AG20443 (cell line): ENCODE results near the gene SCRN3.
"Not testable (repeated sequence)": the region's sequence is repeated elsewhere in the genome, so short reads cannot be mapped to it uniquely, and the experiment has no call there.

Experiments
- DNase-seq: peaks from one replicate; pipeline ENCODE4 v3.0.0; 2012; ENCODE audit warnings: low spot score, mixed read lengths

SCRN3 gene

GRCh38 chr2:174403628-174404027, 8.1 kb downstream of the SCRN3 start:
- DNase-seq: no peak

- not testable (repeated sequence) for DNase-seq
Observed at GRCh38 chr2:174410039-174410438, 14.5 kb downstream of the SCRN3 start.

GRCh38 chr2:174412256-174412655, 16.7 kb downstream of the SCRN3 start:
- no peak for DNase-seq

DNA sequence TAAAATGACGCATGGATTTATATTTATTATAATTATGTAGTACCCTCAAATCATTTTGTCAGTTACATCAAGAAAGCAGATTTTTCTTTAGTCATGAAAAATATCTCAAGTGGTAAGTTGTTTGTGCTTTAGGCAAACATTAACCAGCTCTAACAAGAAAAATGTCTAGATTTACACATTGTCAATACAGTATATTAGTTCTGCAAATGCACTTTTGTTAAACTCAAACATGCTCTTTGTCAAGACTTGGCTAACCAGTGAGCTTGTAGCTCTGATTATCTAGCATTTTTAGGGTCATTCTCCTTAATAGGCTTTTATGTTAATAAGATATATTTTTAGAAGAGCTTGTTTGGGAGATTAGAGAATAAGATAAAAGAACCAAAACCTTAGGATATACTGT, 32.7 kb downstream of the SCRN3 start:
- DNase-seq: no peak

GRCh38 chr2:174430066-174430465, 34.5 kb downstream of the SCRN3 start:
- no peak for DNase-seq

DNA sequence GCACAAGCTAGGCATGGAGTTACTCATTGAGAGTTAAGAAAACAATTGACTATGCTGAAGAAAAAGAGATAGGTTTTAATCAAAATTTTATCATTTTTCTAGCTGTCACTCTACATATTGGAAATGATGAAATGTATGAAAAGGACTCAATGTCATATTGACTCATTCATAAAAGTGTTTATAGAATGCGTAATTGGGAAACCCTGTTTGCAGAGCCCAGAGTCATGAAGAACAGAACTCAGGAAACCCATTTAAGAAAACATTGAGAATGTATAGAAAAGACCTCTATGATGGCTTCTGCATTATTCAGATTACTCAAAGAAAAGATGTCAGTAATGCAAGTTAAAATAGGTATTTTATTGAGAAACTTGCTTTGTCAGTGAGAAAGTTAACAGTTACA, 36.4 kb downstream of the SCRN3 start:
- no peak for DNase-seq

GRCh38 chr2:174436351-174436750, 40.8 kb downstream of the SCRN3 start:
- no peak for DNase-seq

- no peak for DNase-seq
Observed at GRCh38 chr2:174438146-174438886, 42.8 kb downstream of the SCRN3 start.

DNA sequence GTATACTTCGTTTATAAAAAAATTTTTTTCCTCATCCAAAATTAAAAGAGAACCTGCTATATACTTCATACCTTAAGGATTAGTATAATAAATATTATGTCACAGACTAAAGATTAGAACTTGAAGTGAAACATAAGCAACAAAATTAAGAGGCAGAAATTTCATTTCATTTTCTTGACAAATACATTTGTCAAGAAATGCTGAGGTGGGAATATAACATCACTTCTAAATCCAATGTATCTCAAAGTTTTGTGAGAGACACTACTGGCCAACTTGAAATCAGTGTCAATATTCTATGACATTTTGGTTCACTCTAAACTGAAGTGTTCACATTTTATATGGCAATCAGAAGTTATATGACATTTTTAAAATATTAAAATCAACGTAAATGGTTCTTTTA, 43.8 kb downstream of the SCRN3 start:
- no peak for DNase-seq

- DNase-seq: no peak
Observed at GRCh38 chr2:174439950-174440349, 44.4 kb downstream of the SCRN3 start.

- peak; percentile 90 for DNase-seq
Observed at GRCh38 chr2:174442546-174443510, 47.3 kb downstream of the SCRN3 start.

DNA sequence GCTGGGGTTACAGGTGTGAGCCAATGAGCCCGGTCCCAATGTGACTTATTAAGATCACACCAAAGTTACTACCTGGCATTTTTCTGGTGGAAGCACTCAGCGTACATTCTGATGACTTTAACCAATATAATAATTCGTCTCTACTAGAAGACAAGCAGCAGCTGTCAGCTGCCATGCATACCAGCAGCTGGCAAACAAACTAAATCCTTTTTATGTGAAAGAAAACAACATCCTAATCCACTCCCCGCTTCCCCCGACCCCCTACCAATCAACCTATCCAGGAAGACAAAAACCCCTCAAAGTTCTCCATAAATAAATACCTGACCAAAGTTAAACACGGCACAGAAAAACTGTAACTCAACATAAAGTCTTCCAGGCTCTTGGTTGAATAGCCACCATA, 49.2 kb downstream of the SCRN3 start:
- no peak for DNase-seq

- DNase-seq: no peak
Observed at GRCh38 chr2:174445248-174445647, 49.7 kb downstream of the SCRN3 start.

- no peak for DNase-seq
Observed at GRCh38 chr2:174446531-174446930, 51.0 kb downstream of the SCRN3 start.

- DNase-seq: no peak
Observed at GRCh38 chr2:174449033-174449432, 53.5 kb downstream of the SCRN3 start.

GRCh38 chr2:174450021-174450816, 54.7 kb downstream of the SCRN3 start:
- no peak for DNase-seq

GRCh38 chr2:174454566-174454965, 59.0 kb downstream of the SCRN3 start:
- DNase-seq: no peak

- DNase-seq: no peak
Observed at GRCh38 chr2:174461221-174461620, 65.7 kb downstream of the SCRN3 start.

DNA sequence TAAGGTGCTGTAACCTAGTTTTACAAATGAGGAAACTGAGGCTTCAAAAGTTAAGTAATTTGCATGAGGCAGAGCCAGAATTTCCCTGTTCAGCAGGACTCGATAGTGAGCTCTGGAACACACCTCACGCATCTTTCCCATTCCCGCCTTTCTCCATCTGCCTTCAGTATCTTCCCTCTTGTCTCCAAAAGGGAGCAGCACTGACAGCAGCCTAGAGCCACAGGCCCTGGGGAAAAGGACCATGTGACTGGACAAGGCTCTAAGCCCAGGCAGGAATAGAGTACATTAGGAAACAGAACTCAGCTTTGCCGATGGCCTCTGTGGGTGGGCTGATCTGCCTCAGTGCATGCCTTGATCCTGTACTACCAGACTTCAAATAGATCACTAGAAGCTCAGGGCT, 69.8 kb downstream of the SCRN3 start:
- no peak for DNase-seq

- DNase-seq: peak; percentile 28
Observed at GRCh38 chr2:174473796-174474195, 78.3 kb downstream of the SCRN3 start.

GRCh38 chr2:174477759-174478158, 82.2 kb downstream of the SCRN3 start:
- DNase-seq: no peak
